HEK293 (cell line): ENCODE data around the gene EBF3.

ENCODE experiments used
- CTCF ChIA-PET: fragments of 350-600 bp; formaldehyde crosslinking; extraction: SDS; loops from one replicate; lab custom pipeline; 2021; ENCODE audit warnings: antibody characterized with exemption; lab: Yijun Ruan, JAX
- POLR2A ChIA-PET: fragments of 300-600 bp; formaldehyde crosslinking; extraction: SDS; loops from one replicate; lab custom pipeline; 2020; ENCODE audit warnings: antibody characterized with exemption, inconsistent platforms; lab: Yijun Ruan, JAX
- H3K27ac ChIP-seq: fragments of 200-500 bp; sonication (Bioruptor generic); 2 replicates; pipeline ENCODE4 v1.5.1; 2014; ENCODE audit warnings: low read depth, low read length, control low read depth, inconsistent platforms; ENCODE audit errors: extremely low read depth
- H3K36me3 ChIP-seq, 2 experiments: fragments of 200-500 bp in 1 of 2; sonication (Bioruptor generic) in 1 of 2; 1 replicate in 1 of 2; 2 replicates in 1 of 2; pipeline ENCODE4 v1.5.1; 2014 to 2017; ENCODE audit warnings: inconsistent platforms in 2 of 2, low read length in 2 of 2; ENCODE audit not compliant: control insufficient read depth in 2 of 2, insufficient read depth in 1 of 2
- H3K4me1 ChIP-seq: fragments of 200-500 bp; sonication (Bioruptor generic); 2 replicates; pipeline ENCODE4 v1.5.1; 2014; ENCODE audit warnings: mild to moderate bottlenecking, low read length, inconsistent platforms; ENCODE audit not compliant: control insufficient read depth, insufficient read depth
- H3K4me3 ChIP-seq: 2 replicates; pipeline ENCODE4 v1.5.1; 2011; ENCODE audit warnings: low read depth, mild to moderate bottlenecking, control low read depth, low read length, moderate library complexity
- H3K9me3 ChIP-seq: fragments of 200-500 bp; sonication (Bioruptor generic); 2 replicates; pipeline ENCODE4 v1.5.1; 2014; ENCODE audit warnings: low read depth, low read length, inconsistent platforms; ENCODE audit not compliant: control insufficient read depth, insufficient read depth
- ATF2 ChIP-seq: fragments of 450-650 bp; formaldehyde crosslinking; IDR thresholded peaks from 2 replicates; pipeline ENCODE4 v1.5.1; 2016; ENCODE audit warnings: missing biosample characterization, missing genetic modification characterization, low read depth
- PRDM10 ChIP-seq: fragments of 450-650 bp; formaldehyde crosslinking; IDR thresholded peaks from 2 replicates; pipeline ENCODE4 v1.5.1; 2016; ENCODE audit warnings: missing biosample characterization, missing genetic modification characterization
- PRDM2 ChIP-seq: fragments of 450-650 bp; formaldehyde crosslinking; IDR thresholded peaks from 2 replicates; pipeline ENCODE4 v1.5.1; 2016; ENCODE audit warnings: missing biosample characterization, missing genetic modification characterization, borderline replicate concordance
- WT1 ChIP-seq: fragments of 450-650 bp; formaldehyde crosslinking; IDR thresholded peaks from 2 replicates; pipeline ENCODE4 v1.5.1; 2016; ENCODE audit warnings: missing biosample characterization, missing genetic modification characterization
- ZBTB21 ChIP-seq: fragments of 450-650 bp; formaldehyde crosslinking; IDR thresholded peaks from 2 replicates; pipeline ENCODE4 v1.5.1; 2017; ENCODE audit warnings: missing biosample characterization, missing genetic modification characterization
- ZFP37 ChIP-seq: fragments of 450-650 bp; formaldehyde crosslinking; IDR thresholded peaks from 2 replicates; pipeline ENCODE4 v1.5.1; 2016; ENCODE audit warnings: missing biosample characterization, missing genetic modification characterization
- ZFP69B ChIP-seq: fragments of 450-650 bp; formaldehyde crosslinking; IDR thresholded peaks from 2 replicates; pipeline ENCODE4 v1.5.1; 2016; ENCODE audit warnings: missing biosample characterization, missing genetic modification characterization
- ZNF10 ChIP-seq: fragments of 450-650 bp; formaldehyde crosslinking; IDR thresholded peaks from 2 replicates; pipeline ENCODE4 v1.5.1; 2017; ENCODE audit warnings: missing biosample characterization, missing genetic modification characterization
- ZNF112 ChIP-seq: fragments of 450-650 bp; formaldehyde crosslinking; IDR thresholded peaks from 2 replicates; pipeline ENCODE4 v1.5.0; 2017; ENCODE audit warnings: missing biosample characterization, missing genetic modification characterization
- ZNF121 ChIP-seq: fragments of 450-650 bp; formaldehyde crosslinking; IDR thresholded peaks from 2 replicates; pipeline ENCODE4 v1.5.1; 2016; ENCODE audit warnings: missing biosample characterization, missing genetic modification characterization
- ZNF292 ChIP-seq: fragments of 450-650 bp; formaldehyde crosslinking; IDR thresholded peaks from 2 replicates; pipeline ENCODE4 v1.5.1; 2016; ENCODE audit warnings: low read depth, missing biosample characterization, missing genetic modification characterization, borderline replicate concordance
- ZNF366 ChIP-seq: fragments of 450-650 bp; formaldehyde crosslinking; conservative IDR thresholded peaks from 2 replicates; pipeline ENCODE4 v1.5.1; 2016; ENCODE audit warnings: missing biosample characterization, missing genetic modification characterization
- ZNF433 ChIP-seq: fragments of 450-650 bp; formaldehyde crosslinking; IDR thresholded peaks from 2 replicates; pipeline ENCODE4 v1.5.1; 2016; ENCODE audit warnings: missing biosample characterization, missing genetic modification characterization, low read depth
- ZNF488 ChIP-seq: fragments of 450-650 bp; formaldehyde crosslinking; IDR thresholded peaks from 2 replicates; pipeline ENCODE4 v1.5.1; 2016; ENCODE audit warnings: missing biosample characterization, missing genetic modification characterization
- ZNF561 ChIP-seq: fragments of 450-650 bp; IDR thresholded peaks from 2 replicates; pipeline ENCODE4 v1.5.1; 2018; ENCODE audit warnings: missing biosample characterization, missing genetic modification characterization, borderline replicate concordance
- ZNF610 ChIP-seq: fragments of 450-650 bp; formaldehyde crosslinking; IDR thresholded peaks from 2 replicates; pipeline ENCODE4 v1.5.1; 2016; ENCODE audit warnings: missing biosample characterization, missing genetic modification characterization, borderline replicate concordance
- ZNF692 ChIP-seq: fragments of 450-650 bp; formaldehyde crosslinking; IDR thresholded peaks from 2 replicates; pipeline ENCODE4 v1.5.1; 2016; ENCODE audit warnings: missing biosample characterization, missing genetic modification characterization
- ZNF747 ChIP-seq: fragments of 450-650 bp; formaldehyde crosslinking; IDR thresholded peaks from 2 replicates; pipeline ENCODE4 v1.5.1; 2016; ENCODE audit warnings: missing biosample characterization, missing genetic modification characterization
- ZNF768 ChIP-seq: fragments of 450-650 bp; formaldehyde crosslinking; IDR thresholded peaks from 2 replicates; pipeline ENCODE4 v1.5.1; 2018; ENCODE audit warnings: missing biosample characterization, mild to moderate bottlenecking, missing genetic modification characterization
- ZSCAN30 ChIP-seq: fragments of 450-650 bp; IDR thresholded peaks from 2 replicates; pipeline ENCODE4 v1.5.1; 2018; ENCODE audit warnings: missing biosample characterization, mild to moderate bottlenecking, missing genetic modification characterization, moderate library complexity

The EBF3 gene

GRCh38 chr10:130000918-130001317 lies 36.8 kb upstream of the EBF3 start:
- POLR2A ChIA-PET = no interaction called here
- no peak for TF ChIP-seq ZNF366 (tag by site-specific recombination)
- no peak for TF ChIP-seq ZNF768
- TF ChIP-seq ZNF561 (tag by site-specific recombination) = no peak
- TF ChIP-seq ZFP37 = no peak
- TF ChIP-seq ZNF610 (tag by site-specific recombination) = no peak
- no peak for TF ChIP-seq ZNF488 (tag by site-specific recombination)
- no peak for TF ChIP-seq ZNF10 (tag by site-specific recombination)
- TF ChIP-seq ZNF292 (tag by site-specific recombination) = no peak
- no peak for TF ChIP-seq WT1 (tag by site-specific recombination)
- TF ChIP-seq PRDM10 = no peak
- TF ChIP-seq ATF2 (tag by site-specific recombination) = no peak
- TF ChIP-seq ZNF121 (tag by site-specific recombination) = no peak
- no peak for TF ChIP-seq ZBTB21
- no peak for TF ChIP-seq ZNF433 (tag by site-specific recombination)
- no peak for TF ChIP-seq ZNF692 (tag by site-specific recombination)
- TF ChIP-seq ZNF112 (tag by site-specific recombination) = no peak
- no peak for TF ChIP-seq ZFP69B (tag by site-specific recombination)
- no peak for TF ChIP-seq ZSCAN30 (tag by site-specific recombination)
- TF ChIP-seq ZNF747 (tag by site-specific recombination) = no peak
- no peak for TF ChIP-seq PRDM2 (tag by site-specific recombination)
- Histone ChIP-seq H3K27ac (no peak overlapping the region), H3K36me3 (no peaks in the 10 kb centered on the region), H3K4me3 (no peak overlapping the region), H3K9me3 (no peaks in the 10 kb centered on the region), H3K4me1 (no peaks in the 10 kb centered on the region)
- CTCF ChIA-PET = interaction anchor here (0.5 kb wide), 1 partner anchor 30 kb away, joined by 5 read pairs; no protein-coding TSS in a partner anchor
